Stimulated activated CD4-positive, alpha-beta T cell treated with anti-CD3 and anti-CD28 coated beads, Interleukin-15, amount 100 ng/mL, for 1 hour (primary cell): Measurements from ENCODE around the gene COL23A1.

ENCODE experiments used
- DNase-seq, 2 donors: peaks; one replicate each; pipeline ENCODE4 v3.0.0-alpha.2; 2020; ENCODE audit warnings: low read depth in 1 of 2, low spot score in 1 of 2

The COL23A1 gene

DNA sequence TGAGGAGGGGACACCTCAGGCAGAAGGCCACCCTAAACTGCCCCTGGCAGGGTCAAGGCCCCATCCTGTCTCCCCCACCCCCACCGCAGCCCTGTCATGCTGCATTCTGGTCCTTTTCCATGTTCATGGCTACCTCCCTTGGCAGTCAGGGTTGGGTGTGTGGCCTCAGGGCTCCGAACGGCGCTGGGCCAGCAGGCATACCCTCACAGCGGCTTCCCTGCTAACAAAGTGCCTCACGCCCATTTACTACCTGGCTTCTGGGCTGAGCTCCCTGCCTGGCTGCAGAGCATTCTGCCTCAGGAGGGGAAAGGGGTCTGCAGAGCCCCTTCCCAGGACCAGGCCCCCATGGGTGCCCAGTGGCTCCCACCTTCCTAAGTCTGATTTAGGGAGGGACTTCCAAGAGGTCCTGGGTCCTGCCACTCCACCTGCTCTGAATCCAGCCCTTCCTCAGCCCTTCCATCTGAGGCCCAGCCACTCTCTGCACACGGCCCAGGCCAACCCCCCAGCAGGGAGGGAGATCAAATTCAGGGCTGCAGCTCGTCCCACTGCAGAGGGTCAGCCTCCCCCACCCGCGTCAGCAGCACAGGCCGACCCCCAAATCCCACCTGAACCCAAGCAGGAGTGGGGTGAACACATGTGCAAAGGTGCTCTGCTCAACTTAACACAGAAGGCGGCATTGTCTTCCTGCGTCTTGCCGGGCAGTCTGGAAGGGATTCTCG lies 241.7 kb downstream of the COL23A1 start:
- no peak for DNase-seq

DNA sequence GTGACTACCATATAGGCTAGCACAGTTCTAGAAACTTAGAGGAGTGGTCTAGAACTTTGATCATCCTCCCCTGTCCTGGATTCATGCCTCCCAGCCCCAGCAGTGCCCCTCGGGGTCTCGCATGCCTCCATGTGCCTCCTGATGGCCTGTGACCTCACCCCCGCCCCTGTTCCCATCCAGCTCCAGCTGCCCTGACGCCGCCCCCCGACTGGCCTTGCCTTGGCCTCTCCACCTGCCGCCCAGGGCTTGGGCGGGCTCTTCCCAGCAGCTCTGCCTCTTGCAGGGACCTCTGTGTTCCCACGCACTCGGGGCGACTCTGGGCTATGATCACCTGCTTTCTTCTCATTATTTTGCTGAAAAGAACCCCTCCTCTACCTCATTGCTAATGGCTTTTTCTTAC lies 242.2 kb downstream of the COL23A1 start:
- DNase-seq: no peak

DNA sequence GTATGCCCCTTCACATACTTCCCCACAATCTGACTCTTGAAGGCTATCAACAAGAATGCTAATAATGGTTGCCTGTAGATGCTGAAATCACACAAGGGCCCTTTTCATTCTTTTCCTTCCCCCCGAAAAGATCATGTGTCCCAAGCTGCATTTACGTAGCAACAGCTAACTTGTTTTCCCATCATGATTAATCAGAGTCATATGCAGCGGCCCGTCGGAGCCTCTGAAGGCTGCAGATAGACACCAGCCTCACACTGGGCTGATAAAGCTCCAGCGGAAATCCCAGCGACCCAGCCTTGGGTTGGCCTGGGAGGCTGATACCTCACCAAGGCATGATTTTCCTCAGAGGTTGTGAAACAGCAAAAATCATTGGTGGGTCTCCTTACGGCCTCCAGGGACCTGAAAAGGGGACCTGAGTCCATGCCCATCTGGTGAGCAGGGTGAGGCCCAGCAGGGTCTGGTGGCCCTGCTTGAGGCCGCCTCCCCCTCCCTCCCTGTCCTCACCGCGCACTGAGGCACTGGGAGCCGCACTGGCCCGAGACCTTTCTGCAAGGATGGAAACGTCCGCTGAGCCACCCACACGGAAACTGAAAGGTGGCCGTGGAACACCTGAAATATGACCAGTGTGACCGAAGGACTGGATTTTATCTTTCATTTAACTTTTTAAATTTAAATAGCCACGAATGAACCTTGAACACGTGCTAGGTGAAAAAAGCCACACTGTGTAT lies 243.4 kb downstream of the COL23A1 start:
- no peak for DNase-seq

DNA sequence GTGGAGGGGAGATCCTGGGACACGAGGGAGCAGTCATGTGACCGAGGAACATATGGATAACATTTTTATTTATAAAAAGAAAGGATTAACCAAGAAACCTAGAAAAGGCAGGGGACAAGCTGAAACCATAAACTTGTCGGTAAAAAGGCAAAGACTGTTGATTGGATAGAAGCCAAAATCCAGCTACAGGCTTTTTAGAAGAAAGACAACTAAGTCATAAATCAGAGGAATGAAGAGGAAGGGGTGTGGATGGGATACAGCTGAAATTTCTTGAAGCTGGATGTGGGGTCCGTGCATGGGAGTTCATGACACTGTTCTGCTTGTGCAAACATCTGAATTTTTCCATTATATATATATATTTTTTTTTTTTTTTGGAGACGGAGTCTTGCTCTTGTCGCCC lies 246.9 kb downstream of the COL23A1 start:
- no peak for DNase-seq

DNA sequence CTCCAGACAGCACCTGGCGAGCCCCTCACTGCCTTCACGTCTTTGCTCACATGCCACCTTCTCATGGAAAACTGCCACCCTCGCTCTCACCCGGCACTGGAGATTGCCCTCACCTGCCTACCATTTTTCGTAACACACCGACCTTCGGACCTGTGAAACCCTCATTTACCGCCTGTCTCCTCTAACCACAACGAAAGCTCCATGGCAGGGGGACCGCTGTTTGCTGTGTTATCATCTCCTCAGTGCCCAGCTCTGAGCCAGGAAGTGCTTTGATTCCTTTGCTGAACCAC lies 248.4 kb downstream of the COL23A1 start:
- DNase-seq: no peak

DNA sequence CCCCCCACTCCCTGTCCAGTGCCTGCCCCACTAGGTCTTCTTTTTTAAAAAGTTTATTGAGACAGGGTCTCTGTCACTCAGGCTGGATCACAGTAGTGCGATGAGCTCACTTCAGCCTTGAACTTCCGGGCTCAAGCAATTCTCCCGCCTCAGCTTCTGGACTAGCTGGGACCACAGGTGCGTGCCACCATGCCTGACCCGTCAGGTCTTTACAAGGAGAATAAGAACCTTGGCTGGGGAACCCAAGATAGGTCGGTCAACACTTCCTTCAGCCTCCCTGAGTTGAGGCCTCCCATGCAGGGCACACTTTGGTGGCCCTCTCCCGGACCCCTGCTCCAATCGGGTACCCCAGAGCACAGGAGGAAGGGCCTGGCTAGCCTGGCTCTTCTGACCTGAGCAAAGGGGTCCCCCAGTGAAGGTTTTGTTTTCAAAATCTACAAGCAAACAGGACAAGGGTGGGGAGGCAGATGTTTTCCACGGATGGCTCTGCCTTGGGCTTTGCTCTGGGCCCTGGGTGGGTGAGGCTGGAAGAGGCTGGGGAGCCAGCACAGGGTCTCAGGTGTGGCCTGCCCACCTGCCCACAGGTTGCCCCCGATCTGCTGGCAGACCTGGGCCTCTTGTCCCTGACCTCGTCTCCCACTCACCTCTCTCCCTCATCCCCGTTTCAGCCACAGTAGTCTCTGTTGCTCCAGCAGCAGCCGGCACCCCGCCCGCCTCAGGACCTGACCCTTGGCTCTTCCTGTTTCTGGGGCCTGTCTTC lies 248.9 kb downstream of the COL23A1 start:
- DNase-seq: no peak

DNA sequence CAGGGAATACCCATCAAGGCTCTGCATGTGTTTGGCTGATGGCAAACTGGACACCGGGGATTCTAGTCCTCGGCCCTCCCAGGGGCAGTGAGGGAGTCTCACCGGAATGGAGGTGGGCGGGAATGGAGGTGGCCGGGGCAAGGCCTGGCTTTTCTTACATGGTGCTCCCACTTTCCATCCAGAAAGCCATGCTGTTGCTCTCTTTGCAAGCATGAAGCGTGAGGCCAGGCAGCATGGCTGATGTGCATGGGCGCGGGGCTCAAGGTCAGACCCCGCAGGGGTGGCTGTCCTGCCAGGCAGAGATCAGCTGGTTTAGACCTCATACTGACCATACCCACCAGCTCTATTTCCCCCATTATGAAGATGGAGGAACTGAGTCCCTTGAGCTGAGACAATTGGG lies 249.6 kb downstream of the COL23A1 start:
- no peak for DNase-seq

DNA sequence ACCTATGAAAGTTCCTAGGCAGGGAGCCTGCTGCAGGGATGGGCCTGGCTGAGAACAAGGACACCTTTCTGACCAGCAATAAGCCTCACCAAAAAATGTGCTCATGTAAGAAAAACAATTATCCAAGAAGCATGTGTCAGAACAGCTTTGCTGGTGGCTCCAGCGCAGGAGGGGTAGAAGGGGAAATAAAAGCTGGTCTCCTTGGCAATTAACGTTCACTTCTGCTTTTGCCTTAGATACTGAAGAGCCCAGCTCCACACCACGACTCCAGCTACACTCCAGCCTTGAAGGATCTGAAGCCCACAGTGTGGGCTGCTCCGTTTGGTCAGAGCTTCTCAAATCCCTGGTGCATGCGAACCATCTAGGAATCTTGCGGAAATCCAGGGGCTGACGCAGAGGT lies 250.0 kb downstream of the COL23A1 start:
- no peak for DNase-seq

DNA sequence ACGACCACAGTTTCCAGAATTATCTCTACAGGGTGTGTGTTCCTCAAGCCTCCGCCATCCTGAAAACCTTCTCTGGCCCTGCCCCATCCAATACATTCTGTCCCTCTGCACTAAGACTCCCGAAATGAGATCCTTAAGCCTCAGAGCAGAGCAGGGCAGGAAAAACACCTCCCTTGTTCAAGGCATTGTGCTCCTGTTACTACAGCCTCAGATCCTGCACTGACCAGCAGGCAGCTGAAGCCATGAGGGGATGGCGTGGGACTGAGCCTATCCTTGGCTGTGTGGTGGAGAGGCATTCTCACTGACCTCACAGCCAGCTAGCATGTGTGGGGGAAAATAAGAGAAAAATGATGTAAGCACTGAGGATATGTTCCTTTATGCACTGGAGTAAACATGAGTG lies 250.9 kb downstream of the COL23A1 start:
- no peak for DNase-seq

DNA sequence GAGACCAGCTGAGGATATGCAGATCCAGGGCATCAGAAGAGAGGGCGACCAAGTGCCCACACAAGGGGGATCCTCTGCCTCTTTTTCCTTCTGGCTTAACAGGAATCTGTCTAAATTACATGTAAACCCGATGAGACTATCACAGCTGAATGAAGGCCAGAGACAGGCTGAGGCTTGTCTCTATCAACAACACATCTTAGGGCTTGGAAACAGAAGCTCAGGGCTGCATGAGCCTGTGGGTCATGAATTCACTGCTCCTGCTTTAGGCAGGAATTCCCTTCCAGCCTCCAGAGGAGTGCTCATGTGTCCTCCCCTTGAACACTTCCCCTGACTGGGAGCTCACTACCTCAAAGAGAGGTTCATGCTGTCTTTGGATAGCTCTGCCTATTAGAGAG lies 251.4 kb downstream of the COL23A1 start:
- DNase-seq: no peak

DNA sequence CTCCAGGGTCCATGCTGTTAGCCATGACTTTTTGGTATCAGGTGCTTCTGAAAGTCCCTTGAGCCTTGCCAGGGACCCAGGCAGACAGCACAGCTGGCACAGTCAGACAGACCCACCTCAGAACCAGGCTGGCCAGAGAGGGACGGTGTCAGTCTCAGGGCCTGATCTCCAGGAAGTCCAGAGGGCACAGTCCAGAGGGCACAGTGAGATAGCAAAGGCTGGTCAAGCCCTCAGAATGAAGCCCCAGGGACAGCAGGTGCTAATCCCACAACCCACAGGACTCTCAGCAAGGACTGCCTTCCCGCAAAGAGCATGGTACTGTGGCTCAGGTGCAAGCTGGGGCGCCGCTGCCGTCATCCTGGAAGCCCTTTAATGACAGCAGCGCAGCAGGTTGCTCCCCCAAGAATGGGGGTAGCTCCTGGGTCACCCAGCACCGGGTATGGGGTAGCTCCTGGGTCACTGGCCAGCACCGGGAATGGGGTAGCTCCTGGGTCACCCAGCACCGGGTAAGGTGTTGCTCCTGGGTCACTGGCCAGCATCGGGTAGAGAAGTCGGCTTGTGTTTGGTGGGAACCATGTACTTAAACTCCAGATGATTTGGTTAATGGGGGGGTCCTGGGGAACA lies 252.0 kb downstream of the COL23A1 start:
- no peak for DNase-seq

DNA sequence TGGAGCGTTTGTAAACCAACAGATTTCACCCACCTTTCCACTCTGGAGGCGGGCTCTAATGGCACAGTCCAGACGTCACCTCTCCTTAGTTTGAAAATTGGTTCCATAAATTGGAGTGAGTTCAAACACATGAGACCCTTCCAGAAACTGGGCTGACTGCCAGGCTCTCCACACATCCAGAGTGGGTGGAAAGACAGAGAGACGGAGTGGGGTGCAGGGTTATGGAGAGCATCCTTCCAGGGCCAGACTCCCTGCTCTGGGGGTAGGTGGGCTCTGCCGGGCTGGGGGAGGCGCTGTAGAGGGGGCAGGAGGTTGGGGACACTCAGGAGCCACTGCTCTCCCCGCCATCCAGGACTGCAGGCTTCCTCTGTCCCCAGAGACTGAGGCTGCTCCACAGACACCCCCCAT lies 252.9 kb downstream of the COL23A1 start:
- DNase-seq: no peak

DNA sequence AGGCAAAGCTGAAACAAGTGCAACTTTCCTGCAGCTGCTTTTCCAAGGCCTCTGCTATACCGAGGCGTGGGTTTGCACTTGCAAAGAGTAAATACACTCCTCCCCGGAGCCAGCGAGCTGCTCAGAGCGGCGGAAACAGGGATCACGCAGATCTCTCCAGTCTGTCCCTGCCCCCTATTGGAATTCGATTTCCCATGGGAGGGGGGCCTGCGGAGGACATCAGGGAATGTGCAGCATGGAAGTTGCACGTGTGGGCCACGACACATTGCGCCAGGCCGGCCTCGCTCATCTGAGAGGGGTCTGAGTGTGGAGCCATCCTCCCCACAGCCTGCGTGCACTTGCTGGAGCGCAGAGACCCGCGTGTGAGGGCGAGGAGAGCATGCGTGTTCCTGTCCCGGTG lies 253.3 kb downstream of the COL23A1 start:
- no peak for DNase-seq

DNA sequence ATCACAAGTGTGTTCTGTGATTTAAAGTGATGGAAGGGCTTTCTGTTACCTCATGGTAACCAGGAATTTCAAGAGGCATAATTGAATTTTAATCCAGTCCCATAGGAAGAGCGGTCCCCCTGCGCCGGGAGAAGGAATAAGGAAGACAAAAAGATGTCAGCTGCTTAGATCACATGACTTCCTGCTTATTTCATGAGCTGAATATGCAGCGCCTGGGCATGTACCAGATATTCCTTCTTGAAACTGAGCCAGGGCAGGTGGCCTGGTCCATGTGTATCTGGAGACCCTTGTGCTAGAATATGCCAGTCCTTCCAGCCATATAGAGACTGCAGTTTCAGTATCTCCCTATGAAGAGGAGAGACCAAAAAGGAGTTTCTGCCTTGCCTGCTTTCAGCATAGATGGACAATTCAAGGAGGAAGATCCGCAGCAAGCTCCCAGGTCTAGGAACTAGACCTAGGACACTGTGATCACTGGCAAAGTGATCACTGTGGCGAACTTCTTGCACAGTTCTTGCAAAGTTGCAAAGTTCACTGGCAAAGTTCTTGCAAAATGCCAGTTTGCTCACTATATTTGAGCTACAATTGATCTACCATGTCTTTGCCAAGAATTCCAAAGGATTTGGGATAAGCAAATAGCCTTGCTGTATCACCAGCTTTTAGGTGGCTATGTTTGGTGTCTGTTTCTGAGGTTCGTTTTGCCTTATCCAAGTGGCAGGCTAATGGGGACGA lies 254.7 kb downstream of the COL23A1 start:
- DNase-seq: no peak

DNA sequence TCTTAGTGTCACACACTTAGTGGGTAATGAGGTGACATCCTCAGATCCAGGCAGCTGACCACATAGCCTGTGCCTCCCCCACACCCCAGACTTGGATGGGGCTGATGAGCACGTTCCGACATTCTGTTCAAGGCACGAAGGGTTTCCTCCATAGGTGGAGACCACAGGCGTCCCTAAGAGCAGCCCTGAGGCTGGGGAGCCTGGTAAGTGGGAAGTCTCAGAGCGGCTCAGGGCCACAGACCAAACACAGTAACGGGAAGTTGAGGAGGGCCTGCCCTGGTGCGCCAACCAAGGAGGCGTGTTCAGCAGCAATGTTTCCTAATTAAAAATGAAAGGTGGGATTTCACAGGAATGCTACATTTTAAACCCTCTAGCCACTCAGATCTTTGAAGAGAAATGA lies 255.3 kb downstream of the COL23A1 start:
- DNase-seq: no peak

DNA sequence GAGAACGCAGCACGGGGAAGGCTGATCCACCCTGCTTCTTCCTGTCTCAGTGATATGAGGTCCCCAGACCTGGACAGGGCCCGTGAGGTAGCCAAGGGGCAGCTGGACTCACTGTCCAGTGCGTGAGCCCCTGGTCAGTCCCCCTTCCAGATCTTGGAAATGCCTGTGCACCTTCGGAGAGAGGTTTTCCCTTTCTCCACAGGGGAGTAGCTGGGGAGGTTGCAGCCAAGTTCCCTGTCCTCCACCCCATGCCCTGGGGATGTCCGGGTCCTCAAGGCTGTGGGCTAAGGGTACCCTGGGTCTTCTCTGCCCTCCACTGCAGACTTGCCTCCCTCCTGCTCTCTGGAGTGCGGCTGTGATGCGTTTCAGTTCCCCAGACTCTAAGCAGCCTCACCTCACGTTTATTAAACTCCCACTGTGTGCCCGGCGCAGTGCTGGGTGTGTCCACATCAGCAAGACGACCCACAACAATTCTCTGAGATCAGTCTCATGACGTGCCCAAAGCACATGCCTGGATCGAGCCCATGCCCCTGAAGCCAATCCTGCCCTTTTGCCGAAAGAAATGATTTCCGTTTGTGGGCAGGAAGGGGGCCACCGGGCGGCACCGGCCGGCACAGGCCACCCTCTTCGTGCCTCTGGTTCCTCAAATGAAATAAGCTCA lies 256.2 kb downstream of the COL23A1 start:
- no peak for DNase-seq

DNA sequence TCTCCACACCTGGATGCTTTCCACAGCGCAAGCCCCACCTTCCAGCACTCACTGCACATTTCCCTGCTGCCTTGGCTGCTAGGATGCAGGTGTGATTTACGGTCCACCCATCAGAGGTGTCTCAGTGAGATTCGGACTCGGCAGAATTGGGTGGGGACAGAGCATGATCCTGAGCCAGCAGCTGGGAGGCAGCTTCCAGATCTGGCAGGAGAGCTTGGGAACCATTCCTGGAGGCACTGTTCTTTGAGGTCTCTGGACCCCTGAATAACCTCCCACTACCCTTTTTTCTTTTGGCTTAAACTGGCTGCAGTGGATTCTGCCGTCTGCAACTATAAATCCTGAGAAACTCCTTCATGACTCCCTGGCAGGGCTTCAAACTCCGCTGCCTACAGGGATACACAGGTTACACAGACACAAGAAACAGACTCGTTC lies 258.0 kb downstream of the COL23A1 start:
- no peak for DNase-seq

DNA sequence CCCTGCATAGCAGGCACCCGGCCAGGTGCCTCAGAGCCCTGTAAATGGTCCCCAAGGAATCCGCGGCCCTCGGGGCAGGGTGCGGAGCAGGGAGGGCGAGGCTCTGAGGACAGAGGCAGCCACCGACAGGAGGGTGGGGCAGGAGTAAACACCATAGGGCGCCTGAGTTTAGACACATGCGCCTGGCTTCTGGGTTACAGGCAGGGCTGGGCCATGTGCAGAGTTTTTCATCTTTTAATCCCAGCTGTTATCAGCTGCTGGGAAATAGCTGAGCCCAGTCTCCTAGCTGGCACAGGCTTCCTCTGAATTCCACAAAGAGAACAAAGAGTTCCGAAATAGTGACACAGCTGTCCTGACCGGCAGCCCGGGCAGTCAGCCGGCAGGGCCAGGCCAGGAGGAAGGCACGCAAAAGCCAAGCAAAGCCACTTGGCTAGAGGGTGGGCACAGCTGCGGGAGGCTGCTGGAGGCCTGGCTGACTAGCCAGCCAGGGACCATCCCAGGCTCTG lies 258.6 kb downstream of the COL23A1 start:
- DNase-seq: no peak

DNA sequence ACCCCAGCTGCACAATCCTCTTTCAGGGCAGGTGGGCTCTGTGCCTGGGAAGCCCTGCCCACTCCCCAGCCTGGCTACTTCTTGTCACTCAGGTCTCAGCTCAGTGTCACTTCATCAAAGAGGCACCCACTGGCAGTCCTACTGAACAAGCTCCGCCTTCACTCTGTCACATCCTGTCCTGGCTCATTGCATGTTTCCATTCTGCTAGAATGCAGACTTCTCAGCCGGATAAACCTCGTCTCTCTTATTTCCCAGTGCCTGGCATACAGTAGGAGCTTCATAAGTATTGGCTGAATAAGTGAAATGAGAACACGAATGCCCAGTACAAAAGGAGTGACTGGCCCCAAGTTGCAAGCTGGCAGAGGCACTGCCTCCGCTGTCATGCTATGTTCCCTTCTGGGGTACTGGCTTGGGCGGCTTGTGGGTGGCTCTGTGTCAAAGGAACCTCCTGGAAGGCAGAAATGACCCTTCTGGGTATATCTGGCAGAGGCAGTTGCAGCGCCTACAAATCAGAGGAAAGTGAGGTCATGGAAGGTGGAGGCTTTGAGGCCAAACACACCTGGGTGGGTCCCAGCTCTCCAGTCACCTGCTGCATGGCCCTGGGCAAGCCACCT lies 259.3 kb downstream of the COL23A1 start:
- DNase-seq: no peak
